Peyer's patch (tissue), 4 donors: ENCODE data around the gene S1PR1.

Experiments used
- CTCF ChIP-seq, 6 experiments: fragments of 450-650 bp in 4 of 6; fragments of 200-600 bp in 2 of 6; sonication (generic) in 1 of 6; IDR thresholded peaks; one replicate each; pipeline ENCODE4 v1.5.1; 2017 to 2019; ENCODE audit warnings: antibody characterized with exemption in 6 of 6, mild to moderate bottlenecking in 3 of 6, moderate library complexity in 1 of 6
- POLR2A ChIP-seq, 2 donors: fragments of 450-650 bp; IDR thresholded peaks; one replicate each; pipeline ENCODE4 v1.5.1; 2017; ENCODE audit warnings: antibody characterized with exemption in 2 of 2, mild to moderate bottlenecking in 2 of 2, moderate library complexity in 2 of 2

- TF ChIP-seq CTCF (IDR thresholded peaks at IDR 0.05) (no peak), POLR2A (IDR thresholded peaks at IDR 0.05) (no peak)
Observed at GRCh38 chr1:101251504-101251903, 14.7 kb downstream of the S1PR1 start.
